Cardiac fibroblast (primary cell): Measurements from ENCODE around the gene ALK.
A peak's percentile ranks its signal among the peaks of the same experiment; 100 is the strongest.

Experiments
- DNase-seq, 2 donors: peaks; one replicate each; pipeline versions ENCODE4 v3.0.0 to v3.0.0-alpha.2; 2010; ENCODE audit warnings: low read depth in 2 of 2
- H3K4me3 ChIP-seq, 2 donors: replicated peaks in 1 of 2; 1 replicate in 1 of 2; 2 replicates in 1 of 2; pipeline ENCODE4 v1.5.1; 2011; ENCODE audit warnings: low read depth in 2 of 2, low read length in 2 of 2, mild to moderate bottlenecking in 2 of 2, moderate library complexity in 1 of 2
- TF ChIP-seq, protein P1 (sequence below): IDR thresholded peaks from one replicate; pipeline ENCODE4 v1.5.1; 2011; ENCODE audit warnings: low read depth, mild to moderate bottlenecking, low read length, inconsistent platforms

The ALK gene

GRCh38 chr2:29290293-29291047, 630.9 kb downstream of the ALK start:
- DNase-seq = no peak
- TF ChIP-seq, protein P1, sequence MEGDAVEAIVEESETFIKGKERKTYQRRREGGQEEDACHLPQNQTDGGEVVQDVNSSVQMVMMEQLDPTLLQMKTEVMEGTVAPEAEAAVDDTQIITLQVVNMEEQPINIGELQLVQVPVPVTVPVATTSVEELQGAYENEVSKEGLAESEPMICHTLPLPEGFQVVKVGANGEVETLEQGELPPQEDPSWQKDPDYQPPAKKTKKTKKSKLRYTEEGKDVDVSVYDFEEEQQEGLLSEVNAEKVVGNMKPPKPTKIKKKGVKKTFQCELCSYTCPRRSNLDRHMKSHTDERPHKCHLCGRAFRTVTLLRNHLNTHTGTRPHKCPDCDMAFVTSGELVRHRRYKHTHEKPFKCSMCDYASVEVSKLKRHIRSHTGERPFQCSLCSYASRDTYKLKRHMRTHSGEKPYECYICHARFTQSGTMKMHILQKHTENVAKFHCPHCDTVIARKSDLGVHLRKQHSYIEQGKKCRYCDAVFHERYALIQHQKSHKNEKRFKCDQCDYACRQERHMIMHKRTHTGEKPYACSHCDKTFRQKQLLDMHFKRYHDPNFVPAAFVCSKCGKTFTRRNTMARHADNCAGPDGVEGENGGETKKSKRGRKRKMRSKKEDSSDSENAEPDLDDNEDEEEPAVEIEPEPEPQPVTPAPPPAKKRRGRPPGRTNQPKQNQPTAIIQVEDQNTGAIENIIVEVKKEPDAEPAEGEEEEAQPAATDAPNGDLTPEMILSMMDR = no peak
- H3K4me3 ChIP-seq = no peak overlapping the region

DNA sequence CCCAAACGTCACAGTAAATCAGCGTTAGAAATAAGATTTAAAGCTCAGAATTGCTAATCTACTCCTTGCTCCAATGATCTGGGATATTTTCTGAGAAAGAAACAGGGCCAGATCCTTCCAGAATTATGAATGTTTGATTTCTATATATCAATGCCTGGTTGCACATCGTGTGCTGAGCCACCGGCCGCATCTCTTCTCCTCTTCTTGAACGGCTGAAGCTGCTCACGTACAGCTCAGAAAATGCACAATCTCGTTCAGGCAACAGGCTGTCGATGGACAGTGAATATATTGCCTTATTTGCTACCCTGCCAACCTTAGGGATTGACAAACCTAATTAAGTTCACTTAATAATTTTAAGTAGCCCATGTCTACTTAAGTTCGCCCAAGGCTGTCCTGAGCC, 636.7 kb downstream of the ALK start:
- TF ChIP-seq, protein P1 = no peak
- no peak for DNase-seq
- H3K4me3 ChIP-seq = no peak overlapping the region

GRCh38 chr2:29281916-29282247, 639.5 kb downstream of the ALK start:
- no peak overlapping the region for H3K4me3 ChIP-seq
- DNase-seq = no peak
- TF ChIP-seq, protein P1 = no peak

- TF ChIP-seq, protein P1 = no peak
- peak; percentile 56 to 71 for DNase-seq
- H3K4me3 ChIP-seq = no peak overlapping the region
Measured at GRCh38 chr2:29281086-29281915, 640.1 kb downstream of the ALK start.

DNA sequence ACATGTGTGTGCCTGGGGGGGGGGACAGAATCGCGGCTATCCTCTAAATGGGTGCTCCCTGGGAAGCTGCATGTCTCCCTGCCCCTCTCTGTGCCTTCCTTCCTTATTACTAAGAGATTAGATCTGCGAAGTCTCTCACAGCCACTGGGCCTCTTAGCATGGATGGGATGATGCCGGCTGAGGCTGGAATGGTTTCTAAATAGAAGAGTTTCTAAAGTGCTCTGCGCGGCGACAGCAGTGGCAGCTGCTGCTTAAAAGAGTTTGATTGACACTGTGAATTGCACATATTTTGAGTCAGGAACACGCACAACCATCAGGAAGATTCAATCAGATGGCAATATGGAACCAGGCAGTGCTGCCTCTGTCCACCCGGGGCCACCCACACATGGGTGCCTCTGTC, 642.4 kb downstream of the ALK start:
- no peak for DNase-seq
- TF ChIP-seq, protein P1 = no peak
- no peak overlapping the region for H3K4me3 ChIP-seq

GRCh38 chr2:29276151-29276550, 645.2 kb downstream of the ALK start:
- H3K4me3 ChIP-seq = no peak overlapping the region
- DNase-seq = no peak
- TF ChIP-seq, protein P1 = no peak
